Parathyroid adenoma (tissue), 2 donors: ENCODE data around the gene RTL9.

ENCODE experiments used
- H2AFZ ChIP-seq: fragments of 300-600 bp; sonication (generic); one replicate; pipeline ENCODE4 v1.7.0; 2017; ENCODE audit warnings: antibody characterized with exemption, mild to moderate bottlenecking
- H3K27ac ChIP-seq: fragments of 300-600 bp; sonication (generic); one replicate; pipeline ENCODE4 v1.7.0; 2017
- H3K27me3 ChIP-seq: fragments of 300-600 bp; sonication (generic); one replicate; pipeline ENCODE4 v1.7.0; 2017; ENCODE audit warnings: low read length; ENCODE audit not compliant: control insufficient read depth, insufficient read depth
- H3K36me3 ChIP-seq: fragments of 300-600 bp; sonication (generic); one replicate; pipeline ENCODE4 v1.7.0; 2017; ENCODE audit warnings: low read length; ENCODE audit not compliant: control insufficient read depth, insufficient read depth
- H3K4me1 ChIP-seq: fragments of 300-600 bp; sonication (generic); one replicate; pipeline ENCODE4 v1.7.0; 2017; ENCODE audit warnings: control low read depth
- H3K4me2 ChIP-seq: fragments of 300-600 bp; sonication (generic); one replicate; pipeline ENCODE4 v1.7.0; 2017; ENCODE audit warnings: low read length
- H3K4me3 ChIP-seq: fragments of 300-600 bp; sonication (generic); one replicate; pipeline ENCODE4 v1.7.0; 2017; ENCODE audit warnings: low read depth, low read length
- H3K79me2 ChIP-seq: fragments of 300-600 bp; sonication (generic); one replicate; pipeline ENCODE4 v1.7.0; 2017; ENCODE audit warnings: control low read depth
- H3K9ac ChIP-seq: fragments of 300-600 bp; sonication (generic); one replicate; pipeline ENCODE4 v1.7.0; 2017; ENCODE audit warnings: mild to moderate bottlenecking
- H3K9me3 ChIP-seq: fragments of 300-600 bp; sonication (generic); one replicate; pipeline ENCODE4 v1.7.0; 2017; ENCODE audit warnings: low read length; ENCODE audit not compliant: control insufficient read depth
- CTCF ChIP-seq: fragments of 300-600 bp; sonication (generic); IDR thresholded peaks from one replicate; pipeline ENCODE4 v1.7.0; 2017; ENCODE audit warnings: antibody characterized with exemption, mild to moderate bottlenecking
- donor health status: primary hyperparathyroidism.

The RTL9 gene

GRCh38 chrX:110374559-110374958, 15.9 kb downstream of the RTL9 start:
- no peaks in the 10 kb centered on the region for H3K27me3 ChIP-seq
- TF ChIP-seq CTCF: no peak
- H3K9me3 ChIP-seq: no peaks in the 10 kb centered on the region
- H3K4me2 ChIP-seq: no peak overlapping the region
- H3K9ac ChIP-seq: no peak overlapping the region
- H3K4me1 ChIP-seq: no peaks in the 10 kb centered on the region
- H2AFZ ChIP-seq: no peak overlapping the region
- H3K27ac ChIP-seq: no peak overlapping the region
- H3K79me2 ChIP-seq: no peaks in the 10 kb centered on the region
- H3K36me3 ChIP-seq: no peaks in the 10 kb centered on the region
- H3K4me3 ChIP-seq: no peak overlapping the region

GRCh38 chrX:110381216-110381615, 22.6 kb downstream of the RTL9 start:
- H3K36me3 ChIP-seq: no peaks in the 10 kb centered on the region
- no peak overlapping the region for H3K4me3 ChIP-seq
- no peak overlapping the region for H3K27ac ChIP-seq
- no peaks in the 10 kb centered on the region for H3K4me1 ChIP-seq
- no peak overlapping the region for H3K4me2 ChIP-seq
- no peaks in the 10 kb centered on the region for H3K79me2 ChIP-seq
- no peaks in the 10 kb centered on the region for H3K27me3 ChIP-seq
- no peak overlapping the region for H3K9ac ChIP-seq
- H3K9me3 ChIP-seq: no peaks in the 10 kb centered on the region
- no peak overlapping the region for H2AFZ ChIP-seq
- TF ChIP-seq CTCF: no peak

GRCh38 chrX:110383414-110383813, 24.8 kb downstream of the RTL9 start:
- Histone ChIP-seq H3K36me3 (no peaks in the 10 kb centered on the region), H3K79me2 (no peaks in the 10 kb centered on the region)
- TF ChIP-seq CTCF: no peak

GRCh38 chrX:110384490-110384889, 25.8 kb downstream of the RTL9 start:
- Histone ChIP-seq H2AFZ (no peak overlapping the region), H3K79me2 (no peaks in the 10 kb centered on the region), H3K36me3 (no peaks in the 10 kb centered on the region), H3K9ac (no peak overlapping the region), H3K27ac (no peak overlapping the region), H3K4me3 (no peak overlapping the region), H3K9me3 (no peaks in the 10 kb centered on the region), H3K4me2 (no peak overlapping the region), H3K4me1 (no peaks in the 10 kb centered on the region), H3K27me3 (no peaks in the 10 kb centered on the region)
- no peak for TF ChIP-seq CTCF

More at GRCh38 chrX:110383414-110383813, 24.8 kb downstream of the RTL9 start:
- Histone ChIP-seq H3K27me3 (no peaks in the 10 kb centered on the region), H3K9me3 (no peaks in the 10 kb centered on the region), H3K4me3 (no peak overlapping the region), H3K9ac (no peak overlapping the region), H3K27ac (no peak overlapping the region), H2AFZ (no peak overlapping the region), H3K4me2 (no peak overlapping the region), H3K4me1 (no peaks in the 10 kb centered on the region)

GRCh38 chrX:110389570-110389969, 30.9 kb downstream of the RTL9 start:
- H3K27ac ChIP-seq: no peak overlapping the region
- H3K27me3 ChIP-seq: no peaks in the 10 kb centered on the region
- no peaks in the 10 kb centered on the region for H3K9me3 ChIP-seq
- no peak overlapping the region for H3K4me2 ChIP-seq
- H3K9ac ChIP-seq: no peak overlapping the region
- H3K79me2 ChIP-seq: no peaks in the 10 kb centered on the region
- TF ChIP-seq CTCF: no peak
- no peaks in the 10 kb centered on the region for H3K36me3 ChIP-seq
- H2AFZ ChIP-seq: no peak overlapping the region
- no peak overlapping the region for H3K4me3 ChIP-seq
- no peaks in the 10 kb centered on the region for H3K4me1 ChIP-seq
